Stromal cell of bone marrow (primary cell): ENCODE measurements around the gene TCIRG1.

ENCODE experiments used
- DNase-seq: peaks from one replicate; pipeline ENCODE4 v3.0.0-alpha.2; 2012; ENCODE audit warnings: low read depth

TCIRG1 gene

DNA sequence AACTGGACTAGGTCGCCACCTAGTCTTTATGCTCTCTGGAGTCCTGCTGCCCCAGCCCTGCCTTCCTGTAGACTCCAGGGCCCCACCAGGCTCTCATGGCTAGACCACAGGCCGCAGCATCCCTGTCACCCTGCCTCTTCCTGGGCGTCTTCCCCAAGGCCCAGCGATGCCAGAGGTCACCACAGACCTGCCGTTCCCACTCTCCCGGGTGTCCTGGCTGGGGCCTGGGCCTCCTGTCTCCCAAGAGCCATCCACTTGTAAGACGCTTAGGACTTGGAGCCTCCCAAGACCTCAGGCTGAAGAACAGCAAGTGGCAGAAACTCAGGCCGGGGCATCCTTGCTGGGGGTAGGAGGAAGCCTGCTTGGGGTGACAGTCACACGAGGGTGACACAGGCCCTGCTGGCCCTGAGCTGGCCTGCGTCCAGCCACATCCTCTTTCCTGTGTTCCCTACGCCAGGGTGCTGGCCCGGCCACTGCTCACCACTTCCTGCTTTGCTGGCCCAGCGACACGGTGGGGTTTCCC is 2.0 kb upstream of the TCIRG1 start:
- DNase-seq = no peak

DNA sequence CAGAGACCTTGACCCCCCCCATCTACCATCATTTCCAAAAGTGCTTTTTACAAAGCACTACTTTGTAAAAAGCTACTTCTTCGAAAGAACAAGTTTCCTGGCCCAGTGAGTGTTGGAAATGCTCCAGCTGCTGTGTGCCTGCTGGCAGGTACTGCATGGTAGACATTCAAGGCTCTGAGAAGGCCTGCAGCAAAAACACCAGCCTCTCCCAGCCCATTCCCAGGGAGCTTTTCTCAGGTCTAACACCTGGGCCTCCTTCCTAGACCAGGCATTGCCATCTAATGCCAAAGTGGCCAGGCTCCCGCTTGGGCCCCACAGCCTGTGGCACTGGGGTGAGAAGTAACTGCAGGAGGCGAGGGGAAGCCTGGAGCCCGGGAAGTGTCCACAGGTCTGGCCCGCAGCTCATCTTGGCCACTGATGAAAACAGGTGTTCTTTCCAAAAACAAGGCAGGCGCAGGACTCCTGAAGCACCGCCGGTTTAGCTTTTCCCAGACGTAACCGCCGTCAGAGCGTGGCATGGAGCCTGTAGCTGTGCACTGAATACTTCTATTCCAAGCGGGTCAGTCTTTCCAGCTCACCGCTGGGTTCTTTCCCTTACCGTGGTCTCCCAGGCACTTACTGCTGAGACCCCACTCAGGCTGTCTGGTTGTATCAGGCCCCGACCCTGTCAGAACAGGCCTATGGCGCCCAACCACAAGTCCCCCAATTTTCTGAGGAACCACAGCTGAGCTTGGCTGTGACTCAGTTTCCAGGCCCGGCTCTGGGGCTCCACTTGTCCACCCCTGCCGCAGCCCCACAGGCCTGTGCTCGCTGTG is 1.2 kb upstream of the TCIRG1 start:
- DNase-seq = no peak

DNA sequence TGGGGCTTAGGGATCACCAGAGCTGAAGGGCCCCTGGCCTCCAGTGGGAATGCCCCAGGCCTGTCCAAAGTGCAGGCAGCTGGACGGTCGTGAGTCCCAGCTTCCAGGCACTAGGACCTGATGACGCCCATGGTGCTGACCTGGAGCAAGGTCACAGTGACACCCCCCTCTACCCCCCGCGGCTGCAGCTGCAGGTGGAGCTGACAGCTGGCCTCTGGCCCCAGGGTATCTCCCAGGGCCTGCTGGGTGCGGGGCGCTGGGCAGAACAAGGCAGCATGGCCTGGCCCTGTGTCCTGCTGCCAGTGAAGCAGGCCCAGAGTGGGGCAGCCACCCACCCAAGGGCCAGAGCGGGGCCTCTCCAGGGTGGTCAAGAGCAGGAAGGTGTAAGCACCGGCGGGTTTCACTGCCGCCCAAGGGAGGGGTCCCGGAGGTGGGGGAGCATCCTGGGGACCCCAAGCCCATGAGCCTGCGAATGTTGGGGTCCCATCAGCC is 553 bp upstream of the TCIRG1 start:
- no peak for DNase-seq

DNA sequence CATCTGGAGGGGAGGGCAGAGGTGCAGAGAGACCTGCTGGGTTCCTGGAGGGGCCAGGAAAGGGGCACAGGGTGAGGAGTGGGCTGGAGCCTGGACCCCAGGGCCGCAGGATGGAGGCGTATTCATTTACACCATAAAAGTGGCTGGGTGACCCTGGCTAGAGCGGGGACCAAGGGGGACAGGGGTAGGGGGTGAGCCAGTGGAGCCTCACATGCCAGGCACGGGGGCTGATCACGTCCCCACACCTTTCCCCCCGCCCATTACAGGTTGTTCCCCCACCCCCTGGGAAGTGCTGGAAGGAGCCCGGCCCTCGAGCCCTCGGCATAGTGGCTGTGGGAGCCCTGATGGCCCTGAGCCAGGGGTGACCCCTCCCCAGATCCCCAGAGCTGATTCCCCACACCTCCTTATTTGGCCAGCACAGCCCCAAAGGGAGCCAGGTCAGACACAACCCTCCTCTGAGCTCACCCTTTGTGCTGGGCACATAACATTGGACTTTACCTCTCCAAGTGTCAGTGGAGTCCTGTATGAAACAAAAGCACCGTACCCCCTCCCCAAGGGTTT is 781 bp downstream of the TCIRG1 start:
- DNase-seq = no peak

DNA sequence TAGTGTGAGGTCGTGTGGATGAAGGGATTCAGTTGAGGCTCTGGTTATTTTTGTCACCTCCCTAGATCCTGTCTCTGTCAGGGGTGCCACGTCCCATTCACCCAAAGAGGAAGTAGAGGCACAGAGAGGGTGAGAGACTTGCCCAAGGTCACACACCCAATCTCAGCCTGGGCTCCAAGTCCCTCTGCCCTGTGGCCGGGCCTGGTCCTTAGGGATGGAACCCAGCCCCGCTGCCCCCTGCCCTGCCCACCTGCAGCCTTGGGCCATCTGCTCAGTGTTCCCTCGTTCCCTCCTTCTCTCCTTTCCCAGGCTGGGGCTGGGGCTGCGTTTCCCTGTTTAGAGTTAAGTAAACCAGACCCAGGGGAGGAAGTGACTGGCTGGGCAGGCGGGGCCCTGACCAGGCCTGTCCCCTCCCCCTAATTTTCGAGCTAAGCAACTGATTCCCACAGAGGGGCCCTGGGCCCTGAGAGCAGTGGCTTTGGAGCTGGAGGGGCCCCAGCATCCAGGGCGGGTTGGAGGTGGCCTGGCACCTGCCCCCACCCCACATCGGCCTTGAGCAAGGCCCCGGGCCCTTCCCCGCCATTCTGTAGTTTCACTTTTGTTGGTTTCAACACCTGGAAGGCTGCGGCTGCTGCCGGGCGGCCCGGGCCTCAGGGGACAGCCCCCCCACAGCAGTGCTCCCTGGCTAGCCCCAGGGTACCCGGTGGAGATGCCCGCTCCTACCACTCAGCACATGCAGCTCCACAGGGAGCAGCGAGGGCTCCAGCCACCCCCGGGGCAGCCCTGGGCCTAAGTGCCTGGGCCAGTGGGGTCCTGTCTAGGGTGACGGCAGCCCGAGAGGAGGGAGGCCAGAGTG is 1.5 kb downstream of the TCIRG1 start:
- peak; percentile 52 for DNase-seq

DNA sequence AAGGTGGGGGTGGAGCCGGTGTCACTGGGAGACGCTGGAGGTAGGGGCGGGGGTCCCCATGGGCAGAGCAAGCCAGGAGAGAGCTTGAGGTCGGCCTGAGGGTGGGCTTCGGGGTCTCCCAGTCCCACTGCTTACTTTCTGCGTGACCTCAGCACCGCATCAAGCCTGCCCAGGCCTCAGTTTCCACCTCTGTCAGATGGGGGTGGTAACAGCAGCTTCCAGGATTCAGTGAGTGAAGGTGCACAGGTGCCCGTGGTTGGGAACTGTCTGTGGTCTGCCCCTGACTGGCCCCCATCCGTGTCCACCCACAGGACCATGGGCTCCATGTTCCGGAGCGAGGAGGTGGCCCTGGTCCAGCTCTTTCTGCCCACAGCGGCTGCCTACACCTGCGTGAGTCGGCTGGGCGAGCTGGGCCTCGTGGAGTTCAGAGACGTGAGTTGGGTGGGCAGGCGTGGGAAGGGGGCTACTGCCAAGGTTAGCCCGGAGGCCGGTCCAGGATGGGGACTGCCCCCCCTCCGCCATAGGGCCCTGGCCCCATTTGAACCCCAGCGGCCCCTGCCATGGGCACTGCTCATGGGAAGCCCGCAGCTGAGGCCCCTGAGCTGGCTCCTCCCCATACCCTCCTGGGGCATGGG is 2.2 kb downstream of the TCIRG1 start:
- no peak for DNase-seq

DNA sequence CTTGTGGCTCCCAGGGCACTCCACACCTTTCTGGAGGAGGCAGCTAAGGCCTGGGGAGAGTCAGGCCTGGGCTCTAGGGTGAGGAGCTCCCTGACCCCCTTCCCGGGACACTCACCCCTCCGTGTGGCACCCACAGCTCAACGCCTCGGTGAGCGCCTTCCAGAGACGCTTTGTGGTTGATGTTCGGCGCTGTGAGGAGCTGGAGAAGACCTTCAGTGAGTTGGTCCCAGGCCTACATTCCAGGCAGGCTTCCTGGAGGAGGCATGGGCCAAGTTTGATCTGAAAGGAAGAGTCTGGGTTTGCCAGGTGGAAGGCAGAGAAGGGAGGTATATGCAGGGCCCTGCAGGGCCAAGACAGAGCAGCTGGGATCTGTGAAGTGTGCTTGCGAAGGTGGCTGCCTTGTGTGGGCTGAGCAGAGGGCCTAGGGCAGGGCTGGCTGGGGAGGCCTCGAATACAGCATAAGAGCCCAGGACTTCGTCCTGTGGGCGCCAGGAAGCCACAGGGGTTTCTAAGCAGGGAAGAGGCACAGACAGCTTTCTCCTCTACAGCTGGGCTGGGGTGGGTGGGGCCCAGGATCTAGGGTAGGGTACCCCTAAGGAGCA is 2.9 kb downstream of the TCIRG1 start:
- DNase-seq = no peak

DNA sequence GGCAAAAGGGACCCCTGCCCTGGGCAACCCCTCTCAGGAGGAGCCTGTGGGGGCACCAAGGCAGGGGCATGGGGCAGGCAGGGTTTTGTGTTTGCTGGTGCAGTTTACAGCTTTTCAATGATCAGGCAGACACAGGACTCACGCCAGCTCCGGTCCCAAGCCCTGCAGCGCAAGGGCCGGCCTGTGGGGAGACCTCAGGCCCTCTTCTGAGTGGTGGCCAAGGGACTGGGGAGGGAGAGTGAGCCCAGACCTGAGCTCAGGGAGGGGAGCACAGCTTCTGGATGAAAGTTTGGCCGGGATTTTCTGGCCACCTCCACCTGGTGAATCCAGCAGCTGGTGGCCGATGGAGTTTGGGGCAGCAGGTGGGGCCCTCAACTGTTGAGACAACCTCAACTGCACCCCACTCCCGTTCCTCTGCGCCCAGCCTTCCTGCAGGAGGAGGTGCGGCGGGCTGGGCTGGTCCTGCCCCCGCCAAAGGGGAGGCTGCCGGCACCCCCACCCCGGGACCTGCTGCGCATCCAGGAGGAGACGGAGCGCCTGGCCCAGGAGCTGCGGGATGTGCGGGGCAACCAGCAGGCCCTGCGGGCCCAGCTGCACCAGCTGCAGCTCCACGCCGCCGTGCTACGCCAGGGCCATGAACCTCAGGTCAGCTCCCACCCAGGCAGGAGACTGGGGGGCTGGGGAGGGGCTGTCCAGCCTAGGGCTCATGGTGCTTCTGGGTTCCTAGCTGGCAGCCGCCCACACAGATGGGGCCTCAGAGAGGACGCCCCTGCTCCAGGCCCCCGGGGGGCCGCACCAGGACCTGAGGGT is 3.6 kb downstream of the TCIRG1 start:
- no peak for DNase-seq

DNA sequence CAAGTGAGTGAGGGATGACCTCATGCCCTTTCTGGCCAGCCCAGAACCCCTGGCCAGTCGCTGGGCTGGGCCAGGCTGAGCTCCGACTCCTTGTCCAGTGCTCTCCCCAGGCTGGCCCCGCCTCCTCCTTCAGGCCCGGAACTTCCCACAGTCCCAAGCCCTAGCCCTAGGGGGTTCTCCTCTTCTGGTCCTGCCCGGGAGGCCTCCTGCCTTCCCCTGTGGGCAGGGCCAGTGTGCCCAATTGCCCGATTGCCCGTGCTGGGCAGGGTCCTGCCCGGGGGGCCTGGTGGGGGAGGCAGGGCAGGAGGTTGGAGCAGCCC is 4.2 kb downstream of the TCIRG1 start:
- DNase-seq = no peak

DNA sequence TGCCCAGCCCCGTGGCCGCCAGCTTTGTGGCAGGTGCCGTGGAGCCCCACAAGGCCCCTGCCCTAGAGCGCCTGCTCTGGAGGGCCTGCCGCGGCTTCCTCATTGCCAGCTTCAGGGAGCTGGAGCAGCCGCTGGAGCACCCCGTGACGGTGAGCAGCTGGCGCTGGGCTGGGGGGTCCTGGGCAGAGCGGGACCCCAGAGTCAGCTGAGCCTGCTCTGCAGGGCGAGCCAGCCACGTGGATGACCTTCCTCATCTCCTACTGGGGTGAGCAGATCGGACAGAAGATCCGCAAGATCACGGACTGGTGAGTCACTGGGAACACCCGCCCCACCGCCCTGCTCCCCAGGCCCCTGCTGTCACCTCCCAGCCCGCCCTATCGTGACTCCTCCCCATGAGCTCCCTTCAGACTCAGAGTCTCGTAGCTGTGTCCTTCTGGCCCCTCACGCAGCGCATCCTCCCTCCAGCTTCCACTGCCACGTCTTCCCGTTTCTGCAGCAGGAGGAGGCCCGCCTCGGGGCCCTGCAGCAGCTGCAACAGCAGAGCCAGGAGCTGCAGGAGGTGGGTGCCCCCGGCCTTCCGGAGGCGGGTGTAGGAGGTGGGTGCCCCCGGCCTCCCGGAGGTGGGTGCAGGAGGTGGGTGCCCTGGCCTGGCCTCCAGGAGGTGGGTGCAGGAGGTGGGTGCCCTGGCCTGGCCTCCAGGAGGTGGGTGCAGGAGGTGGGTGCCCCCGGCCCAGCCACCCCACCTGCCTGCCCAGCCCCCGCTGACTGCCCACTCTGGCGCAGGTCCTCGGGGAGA is 4.7 kb downstream of the TCIRG1 start:
- no peak for DNase-seq

DNA sequence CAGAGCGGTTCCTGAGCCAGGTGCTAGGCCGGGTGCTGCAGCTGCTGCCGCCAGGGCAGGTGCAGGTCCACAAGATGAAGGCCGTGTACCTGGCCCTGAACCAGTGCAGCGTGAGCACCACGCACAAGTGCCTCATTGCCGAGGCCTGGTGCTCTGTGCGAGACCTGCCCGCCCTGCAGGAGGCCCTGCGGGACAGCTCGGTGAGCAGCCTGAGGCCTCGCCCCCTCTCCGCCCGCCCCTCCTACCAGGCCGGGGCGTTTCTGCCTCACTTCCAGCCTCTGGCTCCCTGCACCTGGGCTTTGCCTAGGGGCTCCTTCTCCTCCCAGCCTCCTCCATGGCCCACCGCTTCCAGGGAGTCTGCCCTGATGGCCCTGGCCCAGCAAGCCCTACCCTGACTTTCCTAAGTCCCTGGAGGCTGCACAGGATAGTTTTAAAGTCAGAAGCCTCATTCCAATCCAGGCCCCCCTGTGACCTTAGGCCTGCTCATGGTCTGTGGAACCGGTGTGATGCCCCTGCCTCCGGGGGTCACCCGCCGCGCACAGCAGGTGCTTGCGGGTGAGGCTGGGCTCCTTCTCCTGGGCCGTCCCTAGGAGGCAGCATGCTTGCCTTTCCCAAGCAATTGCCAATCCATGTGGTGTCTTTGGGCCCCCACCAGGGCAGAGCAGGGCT is 5.5 kb downstream of the TCIRG1 start:
- no peak for DNase-seq

DNA sequence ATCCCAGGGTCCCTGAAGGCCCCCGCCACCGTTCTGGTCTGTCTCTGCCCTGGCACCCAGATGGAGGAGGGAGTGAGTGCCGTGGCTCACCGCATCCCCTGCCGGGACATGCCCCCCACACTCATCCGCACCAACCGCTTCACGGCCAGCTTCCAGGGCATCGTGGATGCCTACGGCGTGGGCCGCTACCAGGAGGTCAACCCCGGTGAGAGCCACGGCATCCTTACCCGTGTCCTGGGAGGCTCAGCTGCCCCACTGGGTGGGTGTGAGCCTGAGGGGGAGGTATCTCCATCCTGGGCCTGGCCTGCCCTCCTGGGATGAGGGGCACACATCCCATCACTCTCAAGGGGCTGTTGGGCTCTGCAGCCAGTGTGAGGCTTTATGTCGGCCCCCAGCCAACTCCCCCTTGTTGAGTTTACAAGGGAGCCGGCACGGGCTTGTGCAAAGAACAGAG is 6.1 kb downstream of the TCIRG1 start:
- no peak for DNase-seq

DNA sequence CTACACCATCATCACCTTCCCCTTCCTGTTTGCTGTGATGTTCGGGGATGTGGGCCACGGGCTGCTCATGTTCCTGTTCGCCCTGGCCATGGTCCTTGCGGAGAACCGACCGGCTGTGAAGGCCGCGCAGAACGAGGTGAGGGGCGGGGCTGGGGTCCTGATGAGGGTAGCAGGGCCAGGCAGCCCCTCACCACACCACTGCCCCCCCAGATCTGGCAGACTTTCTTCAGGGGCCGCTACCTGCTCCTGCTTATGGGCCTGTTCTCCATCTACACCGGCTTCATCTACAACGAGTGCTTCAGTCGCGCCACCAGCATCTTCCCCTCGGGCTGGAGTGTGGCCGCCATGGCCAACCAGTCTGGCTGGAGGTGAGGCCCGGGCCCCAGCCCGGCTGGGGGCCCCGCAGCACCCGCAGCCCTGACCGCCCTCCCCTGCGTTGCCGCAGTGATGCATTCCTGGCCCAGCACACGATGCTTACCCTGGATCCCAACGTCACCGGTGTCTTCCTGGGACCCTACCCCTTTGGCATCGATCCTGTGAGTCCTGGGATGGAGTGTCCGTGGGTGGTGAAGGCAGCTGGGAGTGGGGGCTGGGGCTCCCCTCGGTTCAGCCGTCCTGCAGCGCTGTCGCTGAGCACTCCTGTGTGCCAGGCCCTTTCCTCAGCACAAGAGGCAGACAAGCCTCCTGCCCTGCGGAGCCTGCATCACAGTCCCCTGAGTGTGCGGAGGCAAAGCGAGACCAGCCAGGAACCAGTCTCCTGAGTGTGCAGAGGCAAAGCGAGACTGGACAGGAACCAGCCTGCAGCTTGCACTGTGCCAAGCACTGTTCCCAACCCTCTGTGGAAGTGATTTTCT is 8.8 kb downstream of the TCIRG1 start:
- DNase-seq = no peak

DNA sequence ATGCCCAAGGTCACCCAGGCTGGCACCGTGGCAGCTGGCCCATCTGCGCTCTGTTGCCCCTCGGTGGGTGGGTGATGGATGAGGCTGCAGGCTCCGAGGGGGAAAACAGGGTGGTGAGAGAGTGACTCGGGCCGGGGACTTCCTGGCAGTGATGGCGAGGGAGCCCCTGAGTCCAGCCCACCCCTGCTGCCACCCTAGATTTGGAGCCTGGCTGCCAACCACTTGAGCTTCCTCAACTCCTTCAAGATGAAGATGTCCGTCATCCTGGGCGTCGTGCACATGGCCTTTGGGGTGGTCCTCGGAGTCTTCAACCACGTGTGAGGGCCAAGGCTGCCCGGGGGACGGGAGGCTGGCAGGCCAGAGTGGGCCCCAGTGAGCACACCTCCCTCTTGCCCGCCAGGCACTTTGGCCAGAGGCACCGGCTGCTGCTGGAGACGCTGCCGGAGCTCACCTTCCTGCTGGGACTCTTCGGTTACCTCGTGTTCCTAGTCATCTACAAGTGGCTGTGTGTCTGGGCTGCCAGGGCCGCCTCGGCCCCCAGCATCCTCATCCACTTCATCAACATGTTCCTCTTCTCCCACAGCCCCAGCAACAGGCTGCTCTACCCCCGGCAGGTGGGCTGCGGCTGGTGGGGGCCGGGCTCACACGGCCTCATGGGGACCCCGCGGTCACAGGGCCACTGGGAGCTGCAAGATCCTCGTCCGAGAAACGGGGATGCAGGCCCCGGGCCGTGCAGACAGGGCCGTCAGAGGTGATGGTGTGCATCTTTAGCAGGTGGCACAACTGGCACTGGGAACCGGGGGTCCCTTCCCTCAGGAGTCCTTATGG is 10.1 kb downstream of the TCIRG1 start:
- no peak for DNase-seq

DNA sequence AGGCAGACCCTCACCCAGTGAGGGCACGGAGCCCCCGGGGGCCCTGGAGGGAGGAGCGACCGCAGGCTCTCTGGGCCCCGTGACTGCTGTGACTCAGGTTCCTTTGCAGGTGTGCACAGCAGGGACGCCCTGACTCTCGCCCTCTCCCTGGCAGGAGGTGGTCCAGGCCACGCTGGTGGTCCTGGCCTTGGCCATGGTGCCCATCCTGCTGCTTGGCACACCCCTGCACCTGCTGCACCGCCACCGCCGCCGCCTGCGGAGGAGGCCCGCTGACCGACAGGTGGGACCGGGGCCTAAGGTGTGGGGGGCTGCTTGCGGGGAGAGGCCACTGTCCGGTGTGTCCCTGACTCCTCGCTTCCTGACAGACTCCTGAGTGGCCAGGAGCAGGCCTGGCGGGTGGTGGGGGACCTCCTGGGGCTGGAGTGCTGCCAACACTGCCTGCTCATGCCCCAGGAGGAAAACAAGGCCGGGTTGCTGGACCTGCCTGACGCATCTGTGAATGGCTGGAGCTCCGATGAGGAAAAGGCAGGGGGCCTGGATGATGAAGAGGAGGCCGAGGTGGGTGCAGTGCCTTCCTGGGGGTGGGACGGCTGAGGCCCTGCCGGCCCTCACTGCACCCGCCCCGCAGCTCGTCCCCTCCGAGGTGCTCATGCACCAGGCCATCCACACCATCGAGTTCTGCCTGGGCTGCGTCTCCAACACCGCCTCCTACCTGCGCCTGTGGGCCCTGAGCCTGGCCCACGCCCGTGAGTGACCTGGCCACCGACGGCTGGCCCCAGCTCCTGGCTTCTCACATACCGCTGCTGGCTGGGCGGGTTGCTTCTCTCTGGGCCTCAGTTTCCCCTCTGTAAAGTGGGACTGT is 10.9 kb downstream of the TCIRG1 start:
- DNase-seq = no peak

DNA sequence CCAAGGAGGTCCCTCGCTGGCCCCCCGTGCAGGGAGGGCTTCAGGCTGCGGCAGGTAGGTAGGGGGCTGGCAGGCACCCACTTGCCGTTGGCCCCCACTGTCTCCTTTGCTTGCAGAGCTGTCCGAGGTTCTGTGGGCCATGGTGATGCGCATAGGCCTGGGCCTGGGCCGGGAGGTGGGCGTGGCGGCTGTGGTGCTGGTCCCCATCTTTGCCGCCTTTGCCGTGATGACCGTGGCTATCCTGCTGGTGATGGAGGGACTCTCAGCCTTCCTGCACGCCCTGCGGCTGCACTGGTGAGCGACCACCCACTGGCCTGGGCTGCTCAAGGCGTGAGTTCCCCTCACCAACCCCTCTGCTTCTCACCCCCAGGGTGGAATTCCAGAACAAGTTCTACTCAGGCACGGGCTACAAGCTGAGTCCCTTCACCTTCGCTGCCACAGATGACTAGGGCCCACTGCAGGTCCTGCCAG is 11.6 kb downstream of the TCIRG1 start:
- no peak for DNase-seq
